Measurements from ENCODE around the gene CCNL2. TPM values are rescaled to one million over a fixed set of nuclear protein-coding genes. Genes with fewer than 3 reads are reported as not detected.
"Not testable (repeated sequence)": the region's sequence is repeated elsewhere in the genome, so short reads cannot be mapped to it uniquely, and the experiment has no call there.

The CCNL2 gene
- total and polyA plus RNA-seq, 2 donors (not counting 1 experiment from before 2014, with no cell fraction given), result 263 to 347 TPM

- H3K4me2 ChIP-seq (replicated peaks; ENCODE audit: low read depth, low read length, poor library complexity, severe bottlenecking), result peak overlapping the region; percentile 58
- POLR2A ChIA-PET, result no interaction called here
- peaks cover 0 to 10% of the 10 kb centered on the region in 2 experiments for H3K36me3 ChIP-seq (replicated peaks in 1 of 2; ENCODE audit: control extremely low read depth in 1 of 2, control insufficient read depth in 1 of 2, extremely low read depth in 1 of 2, insufficient read depth in 2 of 2, low read length in 1 of 2)
- CTCF ChIA-PET, result interaction anchor here (0.6 to 3.2 kb wide), 14 partner anchors 10 to 388 kb away, joined by 3 to 16 read pairs (median 4); partner anchors contain the start of gene CCNL2
- Mint-ChIP-seq H3K4me1 (peaks cover 11% of the 10 kb centered on the region), H3K27me3 (no peaks in the 10 kb centered on the region), H3K4me3 (no peak overlapping the region), H3K27ac (no peak overlapping the region), H3K9me3 (ENCODE audit: insufficient read depth) (no peaks in the 10 kb centered on the region)
- no peaks in the 10 kb centered on the region for H3K27me3 ChIP-seq (replicated peaks in 1 of 4; ENCODE audit: control extremely low read depth in 1 of 4, control insufficient read depth in 3 of 4, insufficient read depth in 4 of 4, low read length in 3 of 4)
- H3K4me3 ChIP-seq (ENCODE audit: control extremely low read depth in 1 of 5, extremely low read depth in 1 of 5, insufficient read depth in 1 of 5, low read depth in 2 of 5, low read length in 4 of 5), result no peak overlapping the region
- WGBS (ENCODE audit: insufficient coverage), result 11% methylated on average over 11 of the region's 12 CpGs
- intact Hi-C loops (cut with micrococcal nuclease), result no loop called here
- H3K27ac ChIP-seq (ENCODE audit: low read length in 2 of 2), result no peak overlapping the region
- no peak overlapping the region for H3K9ac ChIP-seq (ENCODE audit: low read length)
- H4K20me1 ChIP-seq (ENCODE audit: control insufficient read depth, insufficient read depth, low read length, poor library complexity, severe bottlenecking), result peaks cover 21% of the 10 kb centered on the region
- TF ChIP-seq CTCF (IDR thresholded peaks at IDR 0.05) (no peak), EZH2 (IDR thresholded peaks at IDR 0.05; ENCODE audit: borderline replicate concordance, insufficient read depth, low read depth, low read length, poor library complexity, severe bottlenecking) (no peak)
- H3K4me1 ChIP-seq (ENCODE audit: control insufficient read depth in 2 of 2, insufficient read depth in 2 of 2, low read length in 2 of 2), result peaks cover 19 to 37% of the 10 kb centered on the region in 2 donors
- peak; percentile 52 for DNase-seq
- H3K9me3 ChIP-seq (ENCODE audit: control extremely low read depth in 1 of 3, control insufficient read depth in 2 of 3, insufficient read depth in 1 of 3, low read length in 2 of 3), result peaks cover 0 to 10% (median 0%) of the 10 kb centered on the region in 3 donors
- H2AFZ ChIP-seq (ENCODE audit: insufficient read depth, low read depth, low read length, poor library complexity, severe bottlenecking), result no peak overlapping the region
- peaks cover 15% of the 10 kb centered on the region for H3K79me2 ChIP-seq (ENCODE audit: control insufficient read depth, insufficient read depth, low read length)
- ATAC-seq (ENCODE audit: low read depth), result no peak
Measured at GRCh38 chr1:1371364-1371745, 27.8 kb downstream of the CCNL2 start.

GRCh38 chr1:1370771-1371300 is 28.3 kb downstream of the CCNL2 start:
- H3K9me3 ChIP-seq (ENCODE audit: control extremely low read depth in 1 of 3, control insufficient read depth in 2 of 3, insufficient read depth in 1 of 3, low read length in 2 of 3), result peaks cover 0 to 15% (median 0%) of the 10 kb centered on the region in 3 donors
- ChIA-PET CTCF (interaction anchor here (0.9 to 3.2 kb wide), 8 partner anchors 11 to 388 kb away, joined by 3 to 16 read pairs (median 8); partner anchors contain the start of gene CCNL2), POLR2A (no interaction called here)
- TF ChIP-seq EZH2 (IDR thresholded peaks at IDR 0.05; ENCODE audit: borderline replicate concordance, insufficient read depth, low read depth, low read length, poor library complexity, severe bottlenecking) (no peak), CTCF (IDR thresholded peaks at IDR 0.05) (no peak)
- peaks cover 15% of the 10 kb centered on the region for H3K79me2 ChIP-seq (ENCODE audit: control insufficient read depth, insufficient read depth, low read length)
- H4K20me1 ChIP-seq (ENCODE audit: control insufficient read depth, insufficient read depth, low read length, poor library complexity, severe bottlenecking), result peaks cover 21% of the 10 kb centered on the region
- no peak overlapping the region for H3K4me3 Mint-ChIP-seq
- H3K27ac Mint-ChIP-seq, result no peak overlapping the region
- no peaks in the 10 kb centered on the region for H3K9me3 Mint-ChIP-seq (ENCODE audit: insufficient read depth)
- H3K4me1 Mint-ChIP-seq, result peaks cover 11% of the 10 kb centered on the region
- DNase-seq, result no peak
- H3K9ac ChIP-seq (ENCODE audit: low read length), result no peak overlapping the region
- H3K4me3 ChIP-seq (ENCODE audit: control extremely low read depth in 1 of 5, extremely low read depth in 1 of 5, insufficient read depth in 1 of 5, low read depth in 2 of 5, low read length in 4 of 5), result no peak overlapping the region
- H3K36me3 ChIP-seq (replicated peaks in 1 of 2; ENCODE audit: control extremely low read depth in 1 of 2, control insufficient read depth in 1 of 2, extremely low read depth in 1 of 2, insufficient read depth in 2 of 2, low read length in 1 of 2), result peaks cover 0 to 10% of the 10 kb centered on the region in 2 experiments
- no peak overlapping the region for H3K4me2 ChIP-seq (replicated peaks; ENCODE audit: low read depth, low read length, poor library complexity, severe bottlenecking)
- peaks cover 15 to 33% of the 10 kb centered on the region in 2 donors for H3K4me1 ChIP-seq (ENCODE audit: control insufficient read depth in 2 of 2, insufficient read depth in 2 of 2, low read length in 2 of 2)
- H3K27me3 Mint-ChIP-seq, result no peaks in the 10 kb centered on the region
- H2AFZ ChIP-seq (ENCODE audit: insufficient read depth, low read depth, low read length, poor library complexity, severe bottlenecking), result no peak overlapping the region
- H3K27me3 ChIP-seq (replicated peaks in 1 of 4; ENCODE audit: control extremely low read depth in 1 of 4, control insufficient read depth in 3 of 4, insufficient read depth in 4 of 4, low read length in 3 of 4), result no peaks in the 10 kb centered on the region
- intact Hi-C loops (cut with micrococcal nuclease), result no loop called here
- no peak for ATAC-seq (ENCODE audit: low read depth)
- no peak overlapping the region for H3K27ac ChIP-seq (ENCODE audit: low read length in 2 of 2)
- WGBS (ENCODE audit: insufficient coverage), result 75% methylated on average over 16 of the region's 16 CpGs

- WGBS (ENCODE audit: insufficient coverage), result 71% methylated on average over 5 of the region's 14 CpGs
- Histone ChIP-seq H3K9me3 (ENCODE audit: control extremely low read depth in 1 of 3, control insufficient read depth in 2 of 3, insufficient read depth in 1 of 3, low read length in 2 of 3) (peaks cover 0 to 17% (median 0%) of the 10 kb centered on the region in 3 donors), H3K4me1 (ENCODE audit: control insufficient read depth in 2 of 2, insufficient read depth in 2 of 2, low read length in 2 of 2) (peaks cover 15 to 30% of the 10 kb centered on the region in 2 donors), H3K36me3 (replicated peaks in 1 of 2; ENCODE audit: control extremely low read depth in 1 of 2, control insufficient read depth in 1 of 2, extremely low read depth in 1 of 2, insufficient read depth in 2 of 2, low read length in 1 of 2) (peaks cover 0 to 10% of the 10 kb centered on the region in 2 experiments), H4K20me1 (ENCODE audit: control insufficient read depth, insufficient read depth, low read length, poor library complexity, severe bottlenecking) (peaks cover 21% of the 10 kb centered on the region), H3K79me2 (ENCODE audit: control insufficient read depth, insufficient read depth, low read length) (peaks cover 15% of the 10 kb centered on the region)
- H3K4me3 ChIP-seq (ENCODE audit: control extremely low read depth in 1 of 5, extremely low read depth in 1 of 5, insufficient read depth in 1 of 5, low read depth in 2 of 5, low read length in 4 of 5); H3K27me3 Mint-ChIP-seq; H3K27ac Mint-ChIP-seq; DNase-seq; intact Hi-C loops (cut with micrococcal nuclease); H3K9me3 Mint-ChIP-seq (ENCODE audit: insufficient read depth); H3K4me2 ChIP-seq (replicated peaks; ENCODE audit: low read depth, low read length, poor library complexity, severe bottlenecking); ATAC-seq (ENCODE audit: low read depth); H3K9ac ChIP-seq (ENCODE audit: low read length); H2AFZ ChIP-seq (ENCODE audit: insufficient read depth, low read depth, low read length, poor library complexity, severe bottlenecking); H3K27me3 ChIP-seq (replicated peaks in 1 of 4; ENCODE audit: control extremely low read depth in 1 of 4, control insufficient read depth in 3 of 4, insufficient read depth in 4 of 4, low read length in 3 of 4); H3K27ac ChIP-seq (ENCODE audit: low read length in 2 of 2); H3K4me1 Mint-ChIP-seq; H3K4me3 Mint-ChIP-seq: not testable (repeated sequence)
- ChIA-PET CTCF (interaction anchor here (1.9 to 3.0 kb wide), 2 partner anchors 18 to 29 kb away, joined by 8 to 12 read pairs; partner anchors contain the start of gene CCNL2), POLR2A (interaction anchor here (0.7 kb wide), 1 partner anchor 542 kb away, joined by 7 read pairs; no protein-coding TSS in a partner anchor)
Measured at GRCh38 chr1:1370094-1370493, 29.0 kb downstream of the CCNL2 start.
